HG03520 (cell line): ENCODE results near the gene EML3.
"Not testable (repeated sequence)": the region's sequence is repeated elsewhere in the genome, so short reads cannot be mapped to it uniquely, and the experiment has no call there.

ENCODE experiments used
- ATAC-seq: cut with Tn5 transposase; IDR thresholded peaks from one replicate; pipeline ENCODE4 v1.9.1; 2021; ENCODE audit warnings: mild to moderate bottlenecking, moderate library complexity; ENCODE audit not compliant: unreplicated experiment

Gene EML3

DNA sequence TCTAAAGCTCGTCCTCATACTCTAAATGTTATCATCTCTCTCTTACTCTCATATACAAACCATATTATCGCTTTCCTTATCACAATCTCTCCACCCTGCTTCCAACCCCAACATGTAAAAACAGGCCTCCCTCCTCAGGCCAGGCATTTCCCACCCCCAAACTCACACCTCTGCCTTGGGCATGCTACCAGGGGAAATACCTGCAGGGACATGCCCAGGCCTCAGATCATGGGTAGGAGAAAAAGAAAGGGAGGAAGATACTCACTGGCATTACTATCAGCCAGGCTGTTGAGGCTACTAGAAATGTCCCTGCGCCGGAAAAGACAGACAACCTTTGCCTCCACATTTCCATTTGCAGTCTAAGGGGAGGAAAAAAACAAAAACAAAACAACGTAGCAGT, 12.7 kb downstream of the EML3 start:
- no peak for ATAC-seq

DNA sequence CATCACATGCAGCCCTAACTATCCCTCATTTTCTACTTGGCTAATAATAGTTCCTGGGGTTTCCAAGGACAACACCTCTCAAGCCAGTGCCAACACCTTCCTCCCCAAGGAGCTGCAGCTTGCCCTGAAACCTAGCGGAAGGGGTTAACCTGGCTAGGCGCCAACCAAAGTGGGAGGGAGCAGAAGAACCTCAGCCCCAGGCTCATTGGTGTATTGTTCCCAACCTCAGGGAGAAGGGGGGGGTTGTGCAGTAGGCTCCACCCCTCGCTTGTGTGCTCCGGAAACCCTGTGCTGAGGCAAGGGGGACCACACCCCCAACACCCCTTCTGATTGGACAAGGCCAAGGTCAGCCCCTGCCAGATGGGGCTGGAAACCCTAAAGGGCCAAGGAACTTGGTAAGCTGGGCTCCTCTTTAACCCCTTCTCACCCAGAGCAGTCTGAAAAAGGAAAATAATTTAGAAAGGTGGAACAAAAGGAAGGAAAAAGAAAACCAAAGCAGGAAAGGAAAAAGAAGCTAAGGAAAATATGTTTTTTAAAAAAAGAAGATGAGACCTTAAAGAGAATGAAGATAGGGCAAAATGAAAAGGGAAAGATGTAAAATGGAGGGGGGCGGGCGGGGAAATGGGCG, 13.4 kb downstream of the EML3 start:
- ATAC-seq = peak; percentile 37

DNA sequence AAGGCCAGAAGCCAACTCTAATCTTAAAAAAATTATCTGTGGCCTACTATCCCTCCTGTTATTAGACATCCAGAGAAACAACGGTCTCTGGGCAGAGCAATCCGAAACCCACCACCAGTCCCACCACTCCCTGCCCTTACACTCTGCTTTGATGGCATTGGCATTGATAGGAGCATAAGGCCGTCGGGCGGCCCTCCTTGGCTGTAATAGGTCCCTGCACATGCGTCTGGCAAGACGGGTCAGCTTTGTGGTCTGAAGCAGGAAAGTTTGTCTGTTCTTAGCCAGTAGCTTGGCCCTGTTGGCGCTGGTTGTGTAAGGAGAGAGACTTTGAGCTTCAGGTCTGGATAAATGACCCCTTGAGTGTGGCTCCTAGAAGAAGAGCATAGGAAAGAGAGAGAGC, 17.5 kb downstream of the EML3 start:
- no peak for ATAC-seq

DNA sequence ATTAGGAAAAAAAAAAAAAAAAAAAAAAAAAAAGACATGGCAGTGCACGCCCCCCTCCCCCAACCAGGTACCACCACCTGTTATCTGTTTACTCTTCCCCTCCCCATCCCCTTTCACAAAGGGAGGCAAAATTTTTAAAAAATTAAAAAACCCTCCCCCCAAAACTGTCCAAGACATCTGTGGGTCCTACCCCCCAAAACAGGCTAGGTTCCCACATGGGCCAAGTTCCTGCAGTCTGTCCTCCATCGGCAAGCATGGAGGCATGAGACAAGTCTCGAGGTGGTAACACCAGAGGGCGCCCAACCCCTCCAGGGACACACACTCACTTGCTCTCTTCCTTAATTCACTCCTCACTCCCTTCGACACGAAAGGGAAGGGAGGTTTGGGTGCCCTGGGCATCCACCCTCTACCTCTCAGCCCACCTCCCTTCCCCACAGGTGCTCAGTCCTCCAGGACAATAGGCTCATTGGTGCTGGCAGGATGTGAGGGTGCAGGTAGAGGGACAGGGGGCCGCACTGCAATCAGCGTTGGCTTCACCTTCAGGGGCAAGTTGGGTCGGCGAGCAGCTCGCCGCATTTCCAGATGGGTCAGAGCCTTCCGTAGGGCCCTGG, 19.0 kb downstream of the EML3 start:
- no peak for ATAC-seq

DNA sequence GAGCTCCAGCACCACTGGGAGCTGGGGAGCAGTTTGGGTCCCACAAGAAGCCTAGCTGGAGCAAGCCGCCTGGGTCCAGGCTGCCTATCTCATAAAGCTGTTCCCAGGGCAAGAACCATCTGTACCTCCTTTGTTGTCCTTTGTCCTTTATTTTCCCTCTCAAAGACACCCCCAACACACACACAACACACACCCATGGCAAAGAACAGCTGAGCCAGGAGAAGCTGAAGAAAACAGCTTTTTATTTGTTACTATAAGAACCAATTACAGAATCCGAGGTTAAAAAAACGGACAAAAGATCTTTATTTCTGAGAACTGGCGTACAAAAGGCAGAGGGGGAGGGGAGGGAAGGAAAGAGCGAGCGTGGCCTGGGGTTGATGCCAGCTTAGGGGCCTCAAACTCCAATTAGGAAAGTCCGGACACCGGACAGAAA, 19.6 kb downstream of the EML3 start:
- no peak for ATAC-seq

DNA sequence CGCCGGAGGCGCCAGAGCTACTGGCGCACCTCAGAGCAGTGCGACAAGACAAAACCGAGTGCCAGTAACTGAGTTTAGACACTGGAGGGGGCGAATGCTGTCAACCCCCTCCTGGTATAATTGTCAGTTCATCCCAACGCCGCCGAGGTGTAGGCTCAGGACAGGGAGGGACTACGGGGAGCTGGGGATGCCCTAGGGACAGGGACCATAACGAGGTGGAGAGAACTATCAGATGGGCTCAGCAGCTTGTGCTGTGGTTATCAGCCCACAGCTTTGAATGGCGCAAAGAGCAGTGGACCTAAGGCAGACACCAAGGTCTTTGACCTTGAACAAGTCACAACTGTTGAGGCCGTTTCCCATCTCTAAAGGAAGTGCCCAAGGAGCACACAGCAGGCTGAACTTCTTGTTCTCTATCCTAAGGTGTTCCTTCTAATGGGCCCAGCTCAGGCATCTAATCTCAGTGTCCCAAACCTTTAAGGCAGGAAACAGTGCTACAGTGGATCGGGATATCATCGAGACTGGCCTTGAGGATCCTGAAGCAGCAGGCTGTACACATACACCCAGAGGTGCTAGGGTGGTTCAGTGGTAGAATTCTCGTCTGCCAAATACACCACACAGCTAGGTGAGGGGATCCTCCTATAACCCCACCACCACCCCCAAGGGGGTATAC, 20.3 kb downstream of the EML3 start:
- no peak for ATAC-seq

DNA sequence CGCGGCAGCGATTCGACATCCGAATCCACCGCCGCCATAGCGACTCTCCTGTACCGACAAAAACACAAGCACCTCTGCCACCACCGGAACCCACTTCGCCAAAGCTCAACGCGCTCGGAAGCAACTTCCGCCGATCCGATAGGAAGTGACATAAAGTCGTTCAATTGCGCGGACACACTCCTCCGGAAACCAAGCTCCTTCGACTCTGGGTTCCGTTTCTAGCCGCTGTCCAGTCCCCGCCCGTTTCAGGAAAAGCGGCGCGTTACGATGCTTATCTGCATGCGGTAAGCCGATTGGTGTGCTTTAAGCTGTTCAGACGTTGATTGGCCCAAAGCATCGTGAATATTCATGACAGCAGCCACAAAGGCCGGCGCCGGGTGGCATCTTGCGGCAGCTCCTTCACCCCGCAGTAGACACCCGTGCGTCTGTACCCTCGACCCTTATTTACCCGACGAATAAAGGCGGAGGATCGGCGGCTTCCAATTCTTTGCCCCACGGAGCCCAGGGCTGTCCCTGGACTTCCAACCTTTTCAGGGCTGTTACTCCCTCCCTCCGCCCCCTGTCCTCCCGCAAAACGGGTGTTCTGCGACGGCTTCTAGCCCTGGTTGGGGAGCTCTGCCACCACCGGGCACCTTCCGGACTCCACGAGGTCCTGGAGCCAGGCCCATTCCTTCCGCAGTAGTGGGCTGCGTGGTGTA, 21.0 kb downstream of the EML3 start, which contains the start of gene TUT1:
Gene TUT1, minus strand, starts transcription at position 76 of the 698 bp plus-strand sequence. Its CDS starts 38 bp downstream, at position 38.
- ATAC-seq = peak; percentile 80

DNA sequence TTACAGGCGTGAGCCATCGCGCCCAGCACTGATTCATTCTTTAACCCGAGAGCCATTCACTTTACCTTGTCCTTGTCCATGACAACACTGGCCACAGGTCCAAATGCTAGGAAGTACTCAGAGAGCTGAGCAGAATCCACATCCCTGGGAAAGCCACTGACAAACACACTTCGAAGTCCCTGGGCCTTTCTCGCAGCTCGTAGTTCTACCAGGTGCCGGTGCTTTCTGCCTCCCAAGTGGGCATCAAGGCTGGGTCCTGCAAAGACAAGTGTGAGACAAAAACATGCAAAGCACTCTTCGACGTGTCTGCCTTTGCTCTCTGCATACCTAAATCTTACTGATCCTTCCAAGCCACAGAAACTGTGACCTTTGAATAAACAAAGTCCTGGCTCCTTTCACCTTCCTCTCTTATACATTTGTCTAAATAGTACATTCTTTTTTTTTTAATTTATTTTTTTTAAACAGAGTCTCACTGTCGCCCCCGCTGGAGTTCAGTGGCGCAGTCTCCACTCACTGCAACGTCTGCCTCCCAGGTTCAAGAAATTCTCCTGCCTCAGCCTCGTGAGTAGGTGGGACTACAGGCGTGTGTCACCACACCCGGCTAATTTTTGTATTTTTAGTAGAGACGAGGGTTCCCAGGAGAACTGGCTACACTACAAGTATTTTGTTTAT, 23.5 kb downstream of the EML3 start:
- ATAC-seq = no peak

DNA sequence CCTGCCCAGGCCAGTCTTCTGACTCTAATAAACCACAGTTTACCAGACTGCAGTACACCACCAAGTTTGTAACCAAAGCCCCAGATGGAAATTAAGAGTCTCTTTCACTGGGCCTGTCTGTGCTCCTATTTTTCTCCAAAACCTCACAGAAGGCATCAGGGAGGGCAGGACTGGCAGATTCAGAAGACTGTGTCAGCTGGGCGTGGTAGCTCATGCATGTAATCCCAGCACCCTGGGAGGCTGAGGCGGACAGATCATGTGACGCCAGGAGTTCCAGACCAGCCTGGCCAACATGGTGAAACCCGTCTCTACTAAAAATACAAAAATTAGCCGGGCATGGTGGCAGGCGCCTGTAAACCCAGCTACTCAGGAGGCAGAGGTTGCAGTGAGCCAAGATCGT, 27.2 kb downstream of the EML3 start:
- ATAC-seq = not testable (repeated sequence)

DNA sequence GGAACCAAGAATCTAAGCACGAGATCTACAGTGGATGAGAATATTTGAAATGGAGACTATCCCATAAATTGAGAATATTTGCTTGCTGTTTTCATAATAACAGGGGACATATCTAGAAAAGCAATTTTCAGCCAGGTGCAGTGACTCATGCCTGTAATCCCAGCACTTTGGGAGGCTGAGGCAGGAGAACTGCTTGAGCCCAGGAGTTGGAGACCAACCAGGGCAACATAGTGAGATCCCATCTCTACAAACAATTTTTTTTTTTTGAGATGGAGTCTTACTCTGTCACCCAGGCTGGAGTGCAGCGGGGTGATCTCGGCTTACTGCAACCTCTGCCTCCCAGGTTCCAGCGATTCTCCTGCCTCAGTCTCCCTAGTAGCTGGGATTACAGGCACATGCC, 30.8 kb downstream of the EML3 start:
- ATAC-seq = not testable (repeated sequence)

DNA sequence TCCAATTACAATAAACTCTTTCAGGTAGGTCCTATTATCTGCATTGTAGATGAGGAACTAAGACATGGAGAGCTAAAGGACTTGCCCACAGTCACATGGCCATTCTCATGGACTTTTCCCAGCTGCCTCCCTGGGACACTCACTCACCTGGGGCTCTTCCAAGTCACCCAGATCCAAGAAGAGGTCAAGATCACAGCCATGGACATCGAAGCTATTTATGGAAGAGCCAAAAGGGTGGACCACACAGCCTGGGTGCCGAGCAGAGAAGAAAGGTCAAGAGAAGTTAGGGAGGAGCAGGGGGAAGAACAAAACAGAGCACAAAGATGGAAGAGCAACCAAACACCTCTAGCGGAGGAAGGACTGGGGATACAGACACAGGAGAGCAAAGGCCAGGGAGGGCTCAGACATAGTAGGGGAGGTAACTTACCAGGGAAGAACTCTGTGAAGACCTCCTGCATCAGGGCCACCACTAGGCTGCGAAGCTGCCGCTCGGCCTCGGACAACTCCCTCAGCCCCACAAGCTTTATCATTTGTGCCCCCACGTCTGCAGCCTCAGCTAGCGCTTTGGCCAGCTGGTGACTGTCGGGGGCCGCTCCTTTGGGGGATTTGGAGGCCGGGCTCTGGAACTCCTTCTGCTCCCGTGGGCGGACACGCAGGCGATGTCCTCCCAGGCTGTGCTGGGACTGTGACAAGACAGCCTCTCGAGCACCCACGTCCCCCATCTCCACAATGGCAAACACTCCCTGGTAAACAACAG, 31.4 kb downstream of the EML3 start:
- ATAC-seq = no peak

DNA sequence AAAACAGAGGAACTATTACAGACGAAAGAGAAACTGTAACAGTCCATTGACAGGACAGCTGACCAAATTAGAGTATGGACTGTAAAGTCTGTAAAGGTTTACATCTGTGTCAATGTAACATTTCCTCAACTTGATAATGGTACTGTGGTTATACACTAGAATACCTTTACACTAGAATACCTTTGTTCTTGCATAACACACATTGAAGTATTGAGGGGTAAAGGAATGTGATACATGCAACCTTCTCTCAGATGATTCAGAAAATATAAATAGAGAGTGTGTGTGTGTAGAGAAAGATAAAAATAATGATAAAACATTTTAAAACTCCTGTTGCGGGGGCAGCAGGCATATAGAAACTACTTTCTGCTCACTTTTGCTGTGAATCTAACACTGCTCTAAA, 33.3 kb downstream of the EML3 start:
- no peak for ATAC-seq

DNA sequence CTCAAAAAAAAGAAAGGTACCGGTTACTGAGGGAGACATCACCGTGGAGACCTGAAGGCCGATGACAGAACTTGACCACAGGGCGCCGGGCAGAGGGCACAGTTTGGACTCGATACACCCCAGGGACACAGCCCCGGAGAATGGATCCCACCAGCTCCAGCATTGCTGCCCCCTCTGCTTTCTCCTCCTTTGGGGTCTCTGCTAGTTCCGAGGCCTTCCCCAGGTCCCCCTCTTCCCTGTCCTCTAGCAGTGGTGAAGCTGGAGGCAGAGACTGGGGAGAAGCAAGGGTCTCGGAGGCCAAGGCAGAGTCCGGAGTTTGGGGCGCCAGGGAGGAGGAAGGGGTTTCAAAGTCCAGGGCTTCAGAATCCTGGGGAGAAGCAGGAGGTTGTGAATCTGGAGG, 34.0 kb downstream of the EML3 start:
- no peak for ATAC-seq

DNA sequence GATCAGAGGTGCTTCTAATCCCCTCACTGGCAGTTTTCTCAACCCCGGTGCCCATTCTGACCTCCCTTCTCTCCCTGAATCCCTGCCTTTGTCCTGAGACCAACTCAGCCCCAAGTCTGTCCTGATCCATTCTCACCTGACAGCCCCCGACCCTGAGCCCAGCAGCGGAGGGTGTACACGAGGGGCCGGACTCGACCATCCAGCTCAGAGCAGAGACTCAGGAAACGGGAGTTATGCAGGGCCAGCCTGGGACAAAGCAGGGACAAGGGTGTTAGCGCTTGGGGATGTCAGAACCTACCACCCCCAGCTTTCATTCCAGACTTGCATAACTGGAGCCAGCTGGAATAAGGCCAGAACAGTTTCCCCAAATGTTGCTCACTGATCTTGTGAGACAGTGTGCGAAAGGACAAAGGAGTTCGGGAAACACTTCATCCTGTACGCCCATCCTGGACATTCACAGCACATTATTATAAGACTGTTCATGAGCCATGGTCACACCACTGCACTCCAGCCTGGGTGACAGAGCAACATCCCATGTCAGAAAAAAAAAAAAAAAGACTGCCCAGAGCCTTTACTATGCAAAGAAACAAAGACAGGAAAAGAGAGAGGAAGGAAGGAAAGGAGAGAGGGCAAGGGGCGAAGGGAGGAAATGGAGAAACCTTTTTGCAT, 35.4 kb downstream of the EML3 start:
- ATAC-seq = no peak

DNA sequence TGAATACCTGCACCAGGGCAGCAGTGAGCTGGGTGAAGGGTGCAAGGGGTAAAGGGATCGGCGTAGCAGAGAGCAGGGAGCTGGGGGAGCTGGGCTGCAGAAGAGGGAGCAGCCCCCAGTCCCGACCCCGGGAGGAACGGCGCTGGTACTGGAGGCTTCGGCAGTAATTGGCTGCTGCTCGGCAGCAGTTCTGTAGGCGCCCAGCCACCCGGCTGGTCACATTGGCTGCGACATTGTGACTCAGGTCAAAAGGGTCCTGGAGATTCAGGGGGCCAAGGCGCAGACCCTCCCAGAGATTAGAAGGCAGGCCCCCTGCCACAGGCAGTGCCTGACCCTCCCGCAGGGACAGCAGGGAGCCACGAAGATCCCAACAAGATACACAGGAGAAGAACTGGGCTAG, 36.7 kb downstream of the EML3 start:
- ATAC-seq = no peak

DNA sequence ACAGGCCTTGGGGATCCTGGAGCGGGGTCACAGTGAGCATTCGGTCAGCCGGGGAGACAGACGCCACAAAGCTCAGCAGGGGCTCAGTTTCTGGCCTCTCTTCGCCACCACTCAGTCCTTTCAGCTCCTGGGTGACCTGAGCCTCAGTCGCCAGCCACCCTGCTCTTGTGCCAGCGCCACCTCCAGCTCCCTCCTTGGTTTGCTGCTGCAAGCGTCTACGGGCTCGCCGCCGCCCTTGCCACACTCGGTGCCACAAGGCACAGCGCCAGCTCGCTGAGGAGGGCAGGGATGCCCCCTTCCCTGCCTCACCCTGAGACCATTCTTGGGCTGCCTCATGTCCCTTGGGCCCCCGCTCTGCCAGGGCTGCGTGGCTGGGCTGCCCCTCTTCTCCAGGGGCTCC, 37.4 kb downstream of the EML3 start:
- ATAC-seq = no peak

DNA sequence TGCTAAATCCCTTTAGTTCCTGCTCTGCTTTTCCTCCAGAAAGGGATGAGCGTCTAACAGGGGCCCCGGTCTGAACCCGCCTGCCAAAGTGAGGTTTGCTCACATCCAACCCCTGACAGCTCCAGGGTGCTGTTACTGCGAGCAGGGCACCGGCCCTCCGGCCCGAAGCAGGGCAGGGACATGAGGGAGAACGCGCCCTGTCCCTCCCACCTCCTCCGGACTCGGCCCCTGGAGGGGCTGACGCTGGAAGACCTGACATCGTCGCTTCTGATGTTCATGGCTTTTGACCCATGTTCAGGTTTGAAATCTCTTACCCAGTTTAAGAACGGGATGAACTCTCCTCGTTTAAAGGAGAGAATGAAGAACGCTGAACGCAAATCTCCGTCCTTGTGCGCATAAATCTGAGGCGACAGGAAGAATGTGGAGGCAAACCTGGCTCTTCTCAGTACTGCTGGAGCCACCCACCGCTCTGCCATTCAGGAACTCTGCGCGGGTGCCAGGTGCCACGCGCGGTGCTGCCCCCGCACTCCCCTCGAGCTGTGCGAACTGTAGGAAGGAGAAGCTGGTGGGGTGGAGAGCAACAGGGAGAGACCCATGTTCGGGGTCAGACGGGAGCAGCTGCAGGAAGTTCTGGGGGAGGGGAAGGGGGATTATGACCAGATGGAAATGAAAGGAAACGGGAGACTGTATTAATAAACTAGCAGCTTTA, 38.1 kb downstream of the EML3 start:
- no peak for ATAC-seq

DNA sequence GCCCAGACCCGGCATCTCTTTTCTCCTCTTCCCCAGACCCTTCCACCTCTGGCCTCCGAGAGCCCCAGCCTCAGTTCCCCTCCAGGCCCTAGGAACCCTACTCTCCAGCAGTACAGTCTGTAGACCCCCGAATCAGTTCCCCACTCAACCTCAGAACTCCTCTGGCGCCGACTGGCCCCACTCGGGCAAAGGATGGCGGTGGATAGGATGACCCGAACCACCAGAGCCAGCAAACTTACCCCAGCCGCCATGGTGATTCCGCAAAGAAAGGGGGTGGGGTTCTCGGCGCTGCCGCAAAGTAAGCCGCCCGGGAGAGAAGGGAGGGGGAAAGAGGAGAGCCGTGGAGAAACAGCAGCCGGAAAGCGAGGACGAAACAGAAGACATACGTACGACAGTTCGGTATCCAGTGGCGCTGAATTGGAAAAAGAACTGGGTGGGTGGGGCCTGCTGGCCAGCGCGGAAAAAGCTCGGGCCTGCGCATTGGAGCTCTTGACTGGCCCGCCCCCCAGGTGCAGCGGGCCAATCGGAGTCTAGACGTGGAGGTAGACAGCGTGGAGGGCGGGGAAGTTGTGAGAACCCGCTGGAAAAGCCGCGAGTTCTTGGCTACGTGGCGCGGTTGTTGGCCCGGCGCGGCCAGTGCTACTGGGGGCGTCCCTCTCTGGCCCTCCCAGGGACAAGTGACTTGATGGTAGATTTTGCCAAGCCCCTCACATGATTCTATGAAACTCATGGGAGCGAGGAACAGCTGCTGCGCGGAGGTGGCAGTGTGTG, 38.8 kb downstream of the EML3 start, which contains the start of gene EEF1G:
Gene EEF1G, minus strand, starts transcription at position 300 of the 771 bp plus-strand sequence. Its CDS starts 49 bp downstream, at position 251.
- ATAC-seq = peak; percentile 87
